Spleen (tissue), 13 donors: ENCODE data around the gene CCDC137. TPM values are rescaled to one million over a fixed set of nuclear protein-coding genes. Genes with fewer than 3 reads are reported as not detected.
A peak's percentile ranks its signal among the peaks of the same experiment; 100 is the strongest.
"Not testable (repeated sequence)": the region's sequence is repeated elsewhere in the genome, so short reads cannot be mapped to it uniquely, and the experiment has no call there.

Experiments used
- DNase-seq: peaks from one replicate; pipeline ENCODE4 v3.0.0-alpha.2; 2020
- H3K27ac ChIP-seq, 8 donors: fragments of 200-600 bp; sonication (generic) in 7 of 8; 1 replicate in 4 of 8; 2 replicates in 4 of 8; pipeline versions ENCODE4 v1.5.0 to v1.8.0; 2016 to 2021; ENCODE audit warnings: inconsistent platforms in 4 of 8, mild to moderate bottlenecking in 4 of 8, moderate library complexity in 1 of 8
- H3K27me3 ChIP-seq, 7 donors: fragments of 200-600 bp; sonication (generic) in 6 of 7; replicated peaks in 1 of 7; 1 replicate in 4 of 7; 2 replicates in 3 of 7; pipeline versions ENCODE4 v1.5.0 to v1.8.0; 2016 to 2021; ENCODE audit warnings: inconsistent platforms in 3 of 7, mild to moderate bottlenecking in 1 of 7
- H3K36me3 ChIP-seq, 6 donors: fragments of 200-600 bp; sonication (generic) in 5 of 6; 1 replicate in 4 of 6; 2 replicates in 2 of 6; pipeline versions ENCODE4 v1.5.0 to v1.8.0; 2016 to 2021; ENCODE audit warnings: inconsistent platforms in 2 of 6
- H3K4me1 ChIP-seq, 6 donors: fragments of 200-600 bp; sonication (generic) in 5 of 6; 1 replicate in 3 of 6; 2 replicates in 3 of 6; pipeline versions ENCODE4 v1.5.0 to v1.8.0; 2016 to 2021; ENCODE audit warnings: inconsistent platforms in 3 of 6
- H3K4me3 ChIP-seq, 8 donors: fragments of 200-600 bp; sonication (generic) in 7 of 8; 1 replicate in 4 of 8; 2 replicates in 4 of 8; pipeline versions ENCODE4 v1.5.0 to v1.8.0; 2016 to 2021; ENCODE audit warnings: inconsistent platforms in 4 of 8, mild to moderate bottlenecking in 4 of 8, moderate library complexity in 2 of 8
- H3K9me3 ChIP-seq, 8 donors: fragments of 200-600 bp; sonication (generic) in 7 of 8; 1 replicate in 4 of 8; 2 replicates in 4 of 8; pipeline versions ENCODE4 v1.5.0 to v1.8.0; 2016 to 2021; ENCODE audit warnings: inconsistent platforms in 4 of 8
- CTCF ChIP-seq, 11 experiments: fragments of 200-600 bp in 7 of 11; fragments of 450-650 bp in 4 of 11; sonication (generic) in 4 of 11; IDR thresholded peaks in 8 of 11; conservative IDR thresholded peaks in 3 of 11; 1 replicate in 7 of 11; 2 replicates in 4 of 11; pipeline versions ENCODE4 v1.4.0 to v1.8.0; 2016 to 2021; ENCODE audit warnings: antibody characterized with exemption in 11 of 11, inconsistent platforms in 4 of 11, mild to moderate bottlenecking in 1 of 11
- POLR2A ChIP-seq, 3 donors: fragments of 450-650 bp; IDR thresholded peaks; one replicate each; pipeline ENCODE4 v1.5.1; 2017; ENCODE audit warnings: antibody characterized with exemption in 3 of 3, mild to moderate bottlenecking in 1 of 3
- POLR2AphosphoS5 ChIP-seq, 3 donors: sonication (generic); formaldehyde crosslinking; IDR thresholded peaks; one replicate each; pipeline ENCODE4 v1.5.1; 2017; ENCODE audit warnings: antibody characterized with exemption in 3 of 3
- WGBS, 5 donors: extraction: QIAGEN DNeasy Blood & Tissue Kit in 3 of 5; methylation state at CpG; one replicate each; pipeline versions ENCODE4 v1.1.5 to v1.1.7; 2013 to 2018; 5-methylcytosine and 5-hydroxymethylcytosine counted together
- intact Hi-C: fragments of 100-400 bp; cut with DNase I; formaldehyde crosslinking; loops from one replicate; pipeline ENCODE4 v1.15.0; 2023; ENCODE audit warnings: low total_unique reads
- long read RNA-seq, 2 donors: transcript quantifications; one replicate each; lab custom pipeline, GENCODE V29; 2026
- polyA plus RNA-seq, 3 donors: library from polyadenylated mRNA; stranded (reverse); fragments of 200-250 nt; gene quantifications; one replicate each; pipeline ENCODE4 v1.2.1, GENCODE V29; 2013
- total RNA-seq, 7 donors: library from RNA; depleted of rRNA in 3 of 7; stranded (reverse); fragments of >200 nt in 3 of 7; fragmentation: NEBNext Ultra II Directional in 4 of 7; extraction: Animal tissue kit (Norgen Biotek cat#: 25700) in 4 of 7; gene quantifications; one replicate each; pipeline versions ENCODE4 v1.1.0 to v1.2.1, GENCODE V29; 2016 to 2021
- donor health status: healthy with polysubstance abuse.
- donor health status: DM: no; HTN: no; CAD: no; lungs with moderate emphysema.
- donor health status: DM: no; HTN: no; CAD: no.
- donor health status: Bipolar disorder and iron deficiency.
- donor health status: healthy.
- donor health status: DM: no; HTN: no; CAD: no.
- donor health status: DM: yes; HTN: yes; CAD: no.

Gene CCDC137
- total RNA-seq, result 10 to 100 TPM; 10.7 to 24.2 (median 19.0) TPM
- polyA plus RNA-seq, result 10 to 100 TPM; 20.7 to 40.1 (median 21.4) TPM
- long read RNA-seq, donor 1, transcript CCDC137-201 (6 exons, 2,468 nt), result major isoform, 9 of 9 reads
- long read RNA-seq, donor 1, partial matches to known transcripts, result 0 of 9 reads
- long read RNA-seq, donor 1, other reads (novel, unspliced or antisense), result 0 of 9 reads
- long read RNA-seq, donor 2, partial matches to known transcripts, result 6 of 10 reads
- long read RNA-seq, donor 2, other reads (novel, unspliced or antisense), result 0 of 10 reads

DNA sequence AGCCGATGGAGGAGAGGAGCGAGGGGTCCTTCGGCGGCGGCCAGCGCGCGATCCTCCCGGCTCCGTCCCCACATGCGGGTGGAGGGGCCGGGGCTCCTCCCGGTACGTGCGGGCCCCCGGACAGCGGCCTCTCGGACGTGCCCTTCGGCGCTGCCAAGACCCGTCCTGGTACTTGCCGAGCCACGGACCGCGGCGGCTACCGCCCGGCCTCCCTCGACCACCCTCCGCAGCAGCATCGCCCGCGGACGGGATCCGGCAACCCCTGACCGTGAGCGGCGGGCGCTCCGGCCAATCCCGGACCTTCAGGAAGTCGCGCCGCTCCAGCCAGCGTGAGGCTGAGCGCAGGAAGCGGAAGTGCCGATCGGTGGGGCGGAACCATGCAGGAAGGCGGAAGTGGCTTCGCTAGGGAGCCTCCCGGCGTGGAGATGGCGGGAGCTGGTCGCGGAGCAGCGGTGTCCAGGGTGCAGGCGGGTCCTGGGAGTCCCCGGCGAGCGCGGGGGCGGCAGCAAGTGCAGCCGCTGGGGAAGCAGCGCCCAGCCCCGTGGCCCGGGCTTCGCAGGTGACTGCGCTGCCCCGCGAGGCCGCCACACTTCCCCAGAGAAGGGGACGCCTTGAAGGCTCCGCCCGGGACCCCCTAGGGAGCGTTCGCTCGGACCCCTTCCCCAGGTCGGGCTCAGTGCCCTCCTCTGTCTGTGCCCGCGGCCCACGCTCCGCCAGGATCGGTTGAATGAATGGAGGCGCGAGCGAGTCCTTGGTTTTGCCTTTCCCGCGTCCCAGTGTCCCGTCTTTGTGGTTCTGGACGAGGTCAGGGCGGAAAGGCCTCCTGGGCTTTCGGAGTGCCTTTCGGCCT lies at the start of gene CCDC137, which contains the start of gene OXLD1:
Gene CCDC137 (plus strand): TSS at position 396 of the 850 bp plus-strand sequence. CDS start 30 bp downstream, at position 426.
Gene OXLD1 (minus strand): TSS at position 264 of the 850 bp plus-strand sequence. CDS start 28 bp downstream, at position 236.
- DNase-seq, result peak; percentile 98
- TF ChIP-seq POLR2AphosphoS5 (IDR thresholded peaks at IDR 0.05), result peak; percentile 99
- TF ChIP-seq CTCF (IDR thresholded peaks at IDR 0.05 in 8 of 11, conservative IDR thresholded peaks at IDR 0.05 in 3 of 11), result peak in 1 of 11 experiments; percentile 7
- peak in 2 of 3 donors; percentile 59 to 73 for TF ChIP-seq POLR2A (IDR thresholded peaks at IDR 0.05)
- Histone ChIP-seq H3K27ac (peak within 1 kb of the TSS; percentile 93 to 97 (median 96)), H3K9me3 (no peaks in the 10 kb centered on the region), H3K27me3 (no peaks in the 10 kb centered on the region), H3K4me3 (peak within 1 kb of the TSS; percentile 86 to 100 (median 96)), H3K4me1 (peaks cover 18 to 80% (median 40%) of the 10 kb centered on the region in 6 donors), H3K36me3 (peaks cover 0 to 55% (median 36%) of the 10 kb centered on the region in 6 donors)
- 0 to 1% (median 0%) methylated on average over 36 to 96 of the region's 96 CpGs for WGBS, 5 donors
- intact Hi-C loops, result no loop called here

GRCh38 chr17:81616877-81617276 lies 49.7 kb upstream of the CCDC137 start:
- H3K4me1 ChIP-seq, result peaks cover 8 to 55% (median 34%) of the 10 kb centered on the region in 6 donors
- 41 to 67% (median 64%) methylated on average over 6 to 7 of the region's 7 CpGs for WGBS, 5 donors
- H3K4me3 ChIP-seq, result no peak overlapping the region
- no peaks in the 10 kb centered on the region for H3K27me3 ChIP-seq
- peaks cover 0 to 100% (median 62%) of the 10 kb centered on the region in 6 donors for H3K36me3 ChIP-seq
- H3K9me3 ChIP-seq, result no peaks in the 10 kb centered on the region
- no peak overlapping the region for H3K27ac ChIP-seq
- TF ChIP-seq POLR2AphosphoS5 (IDR thresholded peaks at IDR 0.05) (no peak), POLR2A (IDR thresholded peaks at IDR 0.05) (no peak), CTCF (IDR thresholded peaks at IDR 0.05 in 8 of 11, conservative IDR thresholded peaks at IDR 0.05 in 3 of 11) (no peak)
- DNase-seq, result no peak
- intact Hi-C loops, result no loop called here

- DNase-seq, H3K9me3 ChIP-seq, H3K27me3 ChIP-seq, intact Hi-C loops, H3K4me3 ChIP-seq: not testable (repeated sequence)
- Histone ChIP-seq H3K4me1 (peaks cover 12 to 65% (median 36%) of the 10 kb centered on the region in 6 donors), H3K27ac (peak overlapping the region in 1 of 8 donors; percentile 13), H3K36me3 (peaks cover 0 to 100% (median 55%) of the 10 kb centered on the region in 6 donors)
- WGBS, 5 donors, result 91 to 100% (median 94%) methylated on average over 7 to 29 of the region's 36 CpGs
Measured at GRCh38 chr17:81618307-81618706, 48.2 kb upstream of the CCDC137 start.

DNA sequence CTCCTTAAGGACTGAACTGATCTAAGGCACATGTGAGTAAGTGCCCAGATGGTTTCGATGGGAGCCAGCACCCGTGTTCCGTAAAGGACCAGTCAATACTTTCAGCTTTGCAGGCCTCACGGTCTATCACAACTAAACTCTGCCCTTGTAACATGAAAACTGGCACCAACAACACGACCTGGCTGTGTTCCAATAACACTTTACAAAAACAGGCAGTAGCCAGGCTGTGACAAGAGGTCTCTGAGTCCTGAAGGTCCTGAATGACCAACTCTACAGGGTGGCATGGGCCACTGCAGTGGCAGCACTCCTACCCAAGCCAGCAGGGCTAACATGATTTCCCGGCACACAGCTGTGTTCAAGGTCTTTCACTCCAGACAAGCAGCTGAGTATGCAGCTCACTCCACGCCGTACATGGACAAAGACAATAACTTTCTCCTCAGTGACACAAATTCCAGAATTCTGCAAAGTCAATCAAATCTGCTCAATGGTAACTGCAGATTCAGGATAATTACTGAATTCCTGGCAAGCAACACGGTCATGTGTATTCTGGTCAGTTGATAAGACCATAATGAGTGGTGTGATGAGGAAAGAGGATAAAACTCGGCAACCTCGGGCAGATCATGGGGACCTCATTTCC lies 44.9 kb upstream of the CCDC137 start:
- WGBS, 5 donors, result 65 to 77% (median 72%) methylated on average over 10 to 11 of the region's 11 CpGs
- TF ChIP-seq POLR2AphosphoS5 (IDR thresholded peaks at IDR 0.05), result peak in 2 of 3 donors; percentile 64 to 76
- no peak for TF ChIP-seq CTCF (IDR thresholded peaks at IDR 0.05 in 8 of 11, conservative IDR thresholded peaks at IDR 0.05 in 3 of 11)
- DNase-seq, result peak; percentile 78
- intact Hi-C loops, result no loop called here
- Histone ChIP-seq H3K36me3 (peaks cover 0 to 100% (median 74%) of the 10 kb centered on the region in 6 donors), H3K4me1 (peaks cover 4 to 38% (median 21%) of the 10 kb centered on the region in 6 donors), H3K9me3 (peaks cover 0 to 8% (median 3%) of the 10 kb centered on the region in 8 donors), H3K4me3 (no peak overlapping the region), H3K27ac (peak overlapping the region in 7 of 8 donors; percentile 24 to 69 (median 57)), H3K27me3 (no peaks in the 10 kb centered on the region)
